HG02852 (cell line): ENCODE measurements around the gene ZNF101.

ENCODE experiments used
- ATAC-seq: cut with Tn5 transposase; IDR thresholded peaks from one replicate; pipeline ENCODE4 v1.9.1; 2021; ENCODE audit warnings: mild to moderate bottlenecking, moderate library complexity; ENCODE audit not compliant: unreplicated experiment

Gene ZNF101

GRCh38 chr19:19668230-19669012 is at the start of gene ZNF101:
ZNF101 (plus strand) TSS chr19:19668839; CDS start chr19:19668964, 125 bp downstream.
- ATAC-seq, result peak; percentile 63

DNA sequence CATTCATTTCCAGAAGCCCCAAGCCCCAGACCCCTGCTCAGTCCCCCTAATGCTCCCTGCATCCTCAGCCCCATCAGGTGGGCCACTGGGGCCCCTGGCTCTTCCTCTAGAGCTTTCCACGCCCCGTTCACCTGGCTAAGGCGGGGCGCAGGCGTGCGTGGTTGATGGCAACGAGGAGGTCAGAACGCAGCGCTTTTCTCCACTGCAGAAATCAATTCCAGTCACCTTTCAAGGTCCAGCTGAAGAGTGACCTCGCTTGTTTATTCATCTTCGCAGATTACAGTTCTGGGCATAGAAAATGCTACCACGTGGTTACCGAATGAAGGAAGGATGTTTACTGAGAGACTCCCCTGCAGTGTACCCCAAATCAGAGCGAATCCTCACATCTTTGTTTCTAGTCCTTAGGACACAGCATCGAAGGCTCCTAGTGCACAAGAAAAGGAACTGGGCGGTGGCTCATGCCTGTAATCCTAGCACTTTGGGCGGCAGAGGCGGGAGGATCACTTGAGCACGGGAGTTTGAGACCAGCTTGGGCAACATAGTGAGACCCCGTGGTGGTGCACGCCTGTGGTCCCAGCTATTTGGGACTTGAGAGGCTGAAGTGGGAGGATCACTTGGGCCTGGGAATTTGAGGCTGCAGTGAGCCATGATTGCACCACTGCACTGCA is 49.3 kb upstream of the ZNF101 start:
- no peak for ATAC-seq

DNA sequence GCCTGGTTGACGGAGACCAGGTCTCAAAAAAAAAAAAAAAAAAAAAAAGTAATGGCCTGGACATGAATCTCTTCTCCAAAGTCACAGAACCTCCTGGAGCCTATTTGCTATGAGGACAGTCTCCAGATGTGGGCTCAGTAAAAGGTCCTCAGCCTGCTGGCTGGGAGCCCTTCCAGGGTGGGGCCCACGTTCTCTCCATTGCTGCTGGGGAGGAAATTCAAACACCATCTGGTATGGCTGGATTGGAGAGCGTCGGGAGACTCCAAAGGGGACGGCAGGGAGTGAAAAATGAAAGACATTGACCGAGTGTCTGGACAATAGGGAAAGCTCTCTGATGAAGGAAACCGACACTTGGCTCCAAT is 48.8 kb upstream of the ZNF101 start:
- ATAC-seq, result no peak

GRCh38 chr19:19623383-19623782 is 45.3 kb upstream of the ZNF101 start:
- no peak for ATAC-seq

DNA sequence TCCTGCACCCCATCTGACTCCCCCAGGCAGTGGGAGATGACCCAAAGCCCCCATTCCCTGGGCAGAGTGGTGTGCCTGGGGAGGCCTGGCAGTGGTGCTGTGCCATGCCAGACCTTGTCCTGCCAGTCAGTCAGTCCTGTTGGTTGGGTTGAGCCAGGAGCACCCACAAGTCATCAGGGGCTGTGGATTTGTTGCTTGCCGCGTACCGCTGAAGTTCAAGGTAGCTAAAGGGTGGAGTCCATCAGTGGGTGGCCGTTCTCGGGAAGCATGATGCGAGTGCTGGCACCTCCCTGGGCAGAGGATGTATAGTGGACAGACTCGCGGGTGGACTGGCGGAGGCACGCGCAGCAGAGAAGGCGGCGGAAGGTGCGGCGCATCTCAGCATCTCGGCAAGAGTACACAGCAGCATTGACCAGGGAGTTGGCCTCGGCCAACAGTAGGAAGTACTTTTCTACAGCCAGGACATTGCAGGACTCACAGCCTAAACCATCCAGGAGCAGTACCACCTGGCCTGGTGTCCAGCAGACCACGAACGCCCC is 44.5 kb upstream of the ZNF101 start:
- ATAC-seq, result no peak

DNA sequence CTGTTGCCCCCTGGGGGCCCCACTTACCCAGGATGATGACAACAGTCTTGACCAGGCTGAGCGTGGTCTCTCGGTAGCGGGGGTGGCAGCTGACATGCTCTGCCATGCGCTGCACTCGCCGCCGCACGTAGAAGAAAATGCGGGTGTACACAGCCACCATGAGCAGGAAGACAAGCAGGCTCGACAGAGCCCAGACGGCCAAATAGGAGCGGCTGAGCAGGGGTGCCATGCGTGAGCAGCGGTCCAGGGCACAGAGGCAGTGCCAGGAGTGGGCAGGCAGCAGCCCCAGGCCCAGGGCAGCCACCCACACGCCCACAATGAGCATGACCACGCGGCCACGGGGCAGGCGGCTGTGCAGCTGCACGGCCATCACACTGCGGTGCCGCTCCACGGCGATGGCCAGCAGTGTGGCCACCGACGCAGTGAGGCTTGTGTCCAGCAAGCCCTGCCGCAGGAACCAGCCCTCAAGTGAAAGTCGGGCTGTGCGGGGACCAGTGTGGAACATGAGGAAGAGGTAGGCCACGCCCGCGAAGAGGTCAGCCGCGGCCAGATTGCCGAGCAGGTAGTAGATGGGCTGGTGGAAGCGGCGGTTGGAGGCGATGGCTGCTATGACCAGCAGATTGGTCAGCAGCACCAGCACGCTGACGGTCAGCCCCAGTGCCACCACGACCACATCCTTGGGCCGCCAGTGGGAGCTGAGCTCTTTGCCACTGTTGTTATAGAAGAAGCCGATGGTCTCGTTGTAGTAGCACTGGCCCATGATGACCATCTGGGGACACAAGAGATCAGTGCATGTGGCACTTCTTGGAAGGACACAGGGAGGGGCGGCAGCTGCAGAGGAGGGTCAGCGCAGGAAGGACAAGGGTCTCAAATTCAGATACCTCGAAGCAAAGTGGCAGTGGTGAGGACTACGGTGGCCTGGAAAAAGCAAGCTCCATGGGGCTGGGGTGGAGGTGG is 41.8 kb upstream of the ZNF101 start:
- ATAC-seq, result no peak

DNA sequence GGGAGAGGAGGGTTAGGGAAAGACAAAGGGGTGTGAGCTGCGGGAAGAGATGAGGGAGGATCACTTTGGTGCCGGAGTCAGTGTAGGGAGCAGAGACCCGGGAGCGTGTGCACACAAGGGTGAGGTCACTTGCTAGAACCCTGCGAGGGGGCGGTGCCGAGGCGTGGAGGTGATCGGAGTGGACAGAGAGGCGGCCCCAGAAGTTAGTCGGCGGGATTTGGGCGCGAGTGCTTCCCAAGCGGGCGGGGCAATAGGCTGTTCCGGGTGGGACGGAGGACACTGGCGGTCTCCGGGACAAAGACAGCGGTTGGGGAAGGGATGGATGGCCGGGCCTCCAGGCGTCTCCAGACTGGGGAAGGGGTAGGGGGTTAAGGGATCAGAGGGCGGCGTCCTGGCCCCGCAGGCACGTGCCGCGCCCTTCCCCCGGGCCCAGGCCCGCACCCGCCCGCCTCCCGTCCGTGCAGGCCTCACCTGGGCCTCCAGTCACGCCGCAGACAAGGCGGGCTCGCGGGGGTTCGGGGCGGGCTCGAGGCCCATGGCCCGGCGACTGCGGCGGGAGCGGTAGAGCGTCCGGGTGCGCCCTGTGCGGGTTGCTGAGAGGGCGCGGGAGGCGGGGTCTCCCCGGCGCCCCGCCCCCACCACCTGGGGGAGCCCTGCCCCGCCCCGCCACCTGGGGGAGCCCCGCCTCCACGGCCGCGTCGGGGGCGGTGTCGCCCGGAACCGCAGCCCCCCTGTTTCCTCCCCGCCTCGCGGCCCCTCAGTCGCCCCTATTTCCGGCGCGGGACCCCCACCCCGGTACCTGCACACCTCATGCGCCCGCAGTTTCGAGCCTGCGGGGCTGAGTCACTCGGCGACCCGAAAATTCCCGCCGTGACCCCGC is 40.8 kb upstream of the ZNF101 start, which contains the start of gene LPAR2:
Gene LPAR2 (minus strand): TSS at position 600 of the 880 bp plus-strand sequence. CDS start 945 bp downstream, outside the sequence.
- ATAC-seq, result peak; percentile 60

DNA sequence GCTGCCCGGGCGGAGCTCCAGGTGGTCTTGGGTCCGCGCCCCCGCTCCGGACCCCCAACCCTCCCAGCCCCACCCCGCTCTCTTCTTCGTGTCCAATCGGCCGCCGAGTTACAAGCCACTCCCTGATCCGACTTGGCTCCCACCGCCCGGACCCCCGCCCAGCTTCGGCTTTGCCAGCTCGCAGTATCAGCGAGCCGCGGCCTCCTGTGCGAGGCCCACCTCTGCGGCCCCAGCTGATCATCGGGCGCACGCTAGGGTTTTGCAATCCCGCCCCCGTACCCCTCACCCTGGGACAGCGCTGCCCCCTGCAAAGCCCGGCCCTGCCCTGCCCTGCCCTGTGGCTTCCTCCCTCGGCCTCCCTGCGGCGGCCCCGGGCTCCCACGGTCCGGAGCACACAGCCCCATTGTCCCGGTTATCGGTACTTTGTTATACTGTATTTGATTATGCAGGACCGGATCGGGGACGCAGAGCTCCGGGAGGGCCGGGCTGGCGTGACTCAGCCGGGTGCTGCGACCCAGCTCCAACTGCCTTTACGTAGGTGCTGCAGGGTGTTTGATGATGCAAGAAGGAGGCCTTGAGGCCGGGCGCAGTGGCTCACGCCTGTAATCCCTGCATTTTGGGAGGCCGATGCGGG is 40.0 kb upstream of the ZNF101 start:
- ATAC-seq, result peak; percentile 7

GRCh38 chr19:19630062-19630414 is 38.6 kb upstream of the ZNF101 start:
- ATAC-seq, result no peak

DNA sequence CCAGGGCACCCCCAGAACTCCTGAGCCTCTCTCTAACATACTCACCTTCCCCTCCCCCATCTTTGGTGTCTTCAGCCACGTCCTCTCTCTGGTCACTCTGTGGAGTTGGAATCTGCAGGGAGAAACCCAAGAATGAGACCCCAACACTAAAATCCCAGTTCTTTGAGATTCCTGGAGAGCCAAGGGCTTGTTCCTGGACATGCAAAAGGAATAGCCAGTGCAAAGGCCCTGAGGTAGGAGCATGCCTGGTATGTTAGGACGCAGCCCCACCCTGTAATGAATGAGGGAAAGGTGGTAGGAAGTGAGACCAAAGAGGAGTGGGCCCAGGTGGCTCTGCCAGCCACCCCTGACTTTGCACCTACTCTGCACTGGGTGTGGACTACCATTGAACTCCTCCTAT is 38.2 kb upstream of the ZNF101 start:
- no peak for ATAC-seq

- no peak for ATAC-seq
Observed at GRCh38 chr19:19631346-19631745, 37.3 kb upstream of the ZNF101 start.

DNA sequence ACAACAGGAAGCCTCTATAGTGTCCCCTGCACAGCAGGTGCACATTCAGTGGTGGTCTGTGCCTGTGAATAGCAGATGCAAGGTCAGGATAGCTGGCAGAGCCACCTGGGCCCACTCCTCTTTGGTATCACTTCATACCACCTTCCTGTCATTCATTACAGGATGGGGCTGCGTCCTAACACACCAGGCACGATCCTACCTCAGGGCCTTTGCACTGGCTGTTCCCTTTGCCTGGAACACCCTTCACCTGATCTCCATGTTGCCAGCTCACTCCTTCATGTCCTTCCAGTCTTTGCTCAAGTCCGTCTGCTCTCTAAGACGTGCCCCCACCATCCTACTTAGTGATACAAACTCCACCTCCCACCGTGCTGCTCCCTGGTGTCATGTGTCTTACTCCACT is 36.0 kb upstream of the ZNF101 start:
- no peak for ATAC-seq

DNA sequence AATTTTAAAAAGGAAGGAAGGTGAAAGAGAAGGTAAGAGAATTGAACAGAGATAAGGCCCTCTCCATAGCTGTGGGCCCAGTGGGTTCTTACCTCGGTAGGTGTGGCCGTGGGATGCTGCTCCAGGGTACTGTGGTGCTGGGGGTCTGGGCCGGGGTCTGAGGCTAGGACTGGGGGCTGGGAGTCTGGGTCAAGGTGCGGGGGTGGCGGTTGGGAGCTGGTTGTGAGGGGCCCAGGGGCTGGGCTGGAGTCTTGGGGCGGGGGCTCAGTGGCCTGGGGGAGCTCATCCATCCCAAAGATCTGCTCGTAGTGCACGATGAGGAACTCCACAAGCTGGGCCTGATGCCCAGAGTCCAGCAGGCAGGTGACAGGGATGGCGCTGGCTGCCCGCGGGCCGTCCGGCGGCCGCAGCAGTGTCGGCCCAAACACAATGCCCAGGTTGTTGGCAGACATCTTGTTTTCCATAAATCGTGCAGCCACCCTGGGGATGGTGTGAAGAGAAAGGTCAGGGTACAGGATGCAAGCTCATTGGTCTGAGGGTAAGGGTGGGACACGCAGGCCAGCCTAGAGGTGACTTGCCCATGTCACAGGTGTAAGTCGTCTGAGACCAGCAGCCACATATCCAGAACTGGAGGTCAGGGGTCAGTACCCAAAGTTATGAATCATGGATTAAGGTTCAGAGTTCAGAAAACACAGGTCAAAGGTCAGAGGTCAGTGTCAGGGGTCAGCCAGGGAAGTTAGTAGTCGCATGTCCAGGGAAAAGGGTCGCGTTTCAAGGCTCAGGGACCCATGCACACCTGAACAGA is 34.7 kb upstream of the ZNF101 start:
- no peak for ATAC-seq

DNA sequence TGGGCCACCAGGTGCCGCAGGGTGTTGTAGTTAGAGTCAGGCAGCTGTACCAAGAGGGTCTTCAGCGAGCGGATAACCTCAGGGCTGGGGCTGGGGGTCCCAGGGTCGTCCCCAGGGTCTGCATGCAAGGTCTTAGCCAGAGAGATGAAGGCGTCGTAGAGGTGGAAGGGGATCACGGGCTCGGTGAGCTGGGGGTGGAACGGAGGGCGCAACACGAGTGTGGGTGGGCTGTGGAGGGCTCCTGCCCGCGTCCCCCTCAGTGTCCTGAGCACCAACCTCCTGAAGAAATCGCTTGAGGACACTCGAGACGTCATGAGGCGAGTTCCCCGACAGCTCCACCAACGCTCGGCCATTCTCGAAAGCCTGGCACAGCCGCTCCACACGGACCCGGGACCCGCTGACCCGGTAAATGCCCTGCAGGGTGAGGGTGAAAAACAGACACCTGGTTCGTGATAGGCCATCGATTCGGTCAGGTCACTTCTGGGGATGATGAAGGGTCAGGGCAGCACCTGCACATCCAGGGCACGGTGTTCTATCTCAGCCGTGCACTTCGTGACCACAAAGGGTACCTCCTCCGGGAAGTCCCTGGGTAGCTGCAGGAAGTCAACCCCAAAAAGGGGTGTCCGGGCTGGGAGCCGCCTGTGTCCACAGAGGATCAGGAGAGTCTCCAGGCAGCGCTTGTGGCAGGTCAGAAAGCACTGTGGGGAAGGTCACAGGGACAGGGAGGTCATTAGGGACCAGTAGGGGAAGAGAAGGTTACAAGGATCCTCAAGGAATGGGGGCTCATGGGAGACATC is 33.9 kb upstream of the ZNF101 start:
- ATAC-seq, result no peak

GRCh38 chr19:19635313-19635702 is 33.3 kb upstream of the ZNF101 start:
- ATAC-seq, result no peak

DNA sequence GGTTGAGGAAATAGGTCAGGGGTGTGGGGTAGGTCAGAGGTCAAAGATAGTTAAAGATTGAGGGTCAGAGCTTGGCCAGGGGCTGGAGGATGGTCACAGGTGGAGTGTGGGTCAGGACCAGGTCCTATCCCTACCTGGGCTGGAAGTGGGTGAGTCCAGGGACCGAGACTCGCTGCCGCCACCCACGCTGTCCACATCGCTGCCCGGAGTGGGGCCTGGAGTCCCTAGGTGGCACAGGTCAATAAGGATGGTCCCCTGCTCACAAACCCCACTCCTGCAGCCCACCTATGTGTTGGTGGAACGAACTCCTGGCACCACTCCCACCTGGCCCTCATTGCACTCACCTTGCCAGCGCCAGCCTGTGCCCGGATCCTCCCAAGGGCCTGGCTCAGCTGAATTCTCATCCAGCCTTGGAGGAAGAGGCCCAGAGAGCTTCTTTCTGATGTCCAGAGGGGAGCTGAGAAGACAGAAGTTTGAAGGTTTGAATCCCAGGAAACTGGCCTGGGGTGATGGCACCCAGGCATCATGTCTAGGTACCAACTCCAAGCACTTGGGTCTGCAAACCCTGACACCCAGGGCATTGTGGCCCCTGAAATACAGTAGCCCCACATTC is 32.0 kb upstream of the ZNF101 start:
- ATAC-seq, result no peak

GRCh38 chr19:19637186-19637522 is 31.5 kb upstream of the ZNF101 start:
- no peak for ATAC-seq
